Posterior vena cava (tissue), 2 donors: ENCODE results near the gene METRN. TPM values are rescaled to one million over a fixed set of nuclear protein-coding genes. Genes with fewer than 3 reads are reported as not detected.

Experiments
- DNase-seq: peaks from one replicate; pipeline ENCODE4 v3.0.0-alpha.2; 2020; ENCODE audit warnings: low spot score
- intact Hi-C, 2 donors: fragments of 100-400 bp; cut with DNase I; formaldehyde crosslinking; loops; one replicate each; pipeline versions ENCODE4 v1.14.1 to v1.14.2; 2022 to 2023
- total RNA-seq, 2 donors: library from RNA; stranded (reverse); fragmentation: NEBNext Ultra II Directional; extraction: Animal tissue kit (Norgen Biotek cat#: 25700); gene quantifications; one replicate each; pipeline ENCODE4 v1.2.1, GENCODE V29; 2021
- donor health status: DM: yes; HTN: yes; CAD: no.
- donor health status: DM: yes; HTN: yes; CAD: no.

The METRN gene
- total RNA-seq, 2 donors from 2014 or later = 21.6 to 24.9 TPM

DNA sequence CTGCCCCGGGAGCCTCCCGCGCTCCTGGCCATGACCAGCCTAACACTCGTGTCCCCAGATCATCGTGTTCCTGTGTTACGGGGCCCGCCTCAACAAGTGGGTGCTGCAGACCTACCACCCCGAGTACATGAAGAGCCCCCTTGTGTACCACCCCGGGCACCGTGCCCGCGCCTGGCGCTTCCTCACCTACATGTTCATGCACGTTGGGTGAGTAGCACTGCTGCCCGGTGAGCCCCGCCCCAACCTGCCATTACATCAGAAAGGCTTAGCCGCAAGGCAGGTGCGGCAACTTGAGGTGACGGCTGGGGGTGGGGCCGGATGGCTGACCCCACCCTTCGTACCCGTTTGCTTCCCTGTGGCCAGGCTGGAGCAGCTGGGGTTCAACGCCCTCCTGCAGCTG lies 38.0 kb upstream of the METRN start:
- intact Hi-C loops = no loop called here
- no peak for DNase-seq

DNA sequence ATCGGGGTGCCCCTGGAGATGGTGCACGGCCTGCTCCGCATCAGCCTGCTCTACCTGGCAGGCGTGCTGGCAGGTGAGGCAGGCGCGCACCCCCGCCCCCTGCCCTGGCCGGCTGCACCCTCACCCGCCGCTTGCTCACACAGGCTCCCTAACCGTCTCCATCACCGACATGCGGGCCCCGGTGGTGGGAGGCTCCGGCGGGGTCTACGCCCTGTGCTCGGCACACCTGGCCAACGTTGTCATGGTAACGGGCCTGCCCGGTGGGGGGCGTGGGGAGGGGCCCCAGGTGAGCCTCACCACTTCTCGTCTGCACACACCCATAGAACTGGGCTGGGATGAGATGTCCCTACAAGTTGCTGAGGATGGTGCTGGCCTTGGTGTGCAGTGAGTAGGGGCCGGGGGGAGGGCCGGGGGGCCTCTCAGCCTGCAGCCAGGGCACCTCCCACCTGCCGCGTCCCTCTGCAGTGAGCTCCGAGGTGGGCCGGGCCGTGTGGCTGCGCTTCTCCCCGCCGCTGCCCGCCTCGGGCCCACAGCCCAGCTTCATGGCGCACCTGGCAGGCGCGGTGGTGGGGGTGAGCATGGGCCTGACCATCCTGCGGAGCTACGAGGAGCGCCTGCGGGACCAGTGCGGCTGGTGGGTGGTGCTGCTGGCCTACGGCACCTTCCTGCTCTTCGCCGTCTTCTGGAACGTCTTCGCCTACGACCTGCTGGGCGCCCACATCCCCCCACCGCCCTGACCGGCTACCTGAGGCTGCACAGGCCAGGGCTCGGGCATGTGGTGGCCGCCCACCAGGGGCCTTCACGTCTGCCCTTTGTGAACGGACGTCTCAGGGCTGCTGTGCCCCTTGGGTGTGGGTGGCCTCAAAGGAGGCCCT lies 37.4 kb upstream of the METRN start:
- DNase-seq = no peak
- intact Hi-C loops = no loop called here

DNA sequence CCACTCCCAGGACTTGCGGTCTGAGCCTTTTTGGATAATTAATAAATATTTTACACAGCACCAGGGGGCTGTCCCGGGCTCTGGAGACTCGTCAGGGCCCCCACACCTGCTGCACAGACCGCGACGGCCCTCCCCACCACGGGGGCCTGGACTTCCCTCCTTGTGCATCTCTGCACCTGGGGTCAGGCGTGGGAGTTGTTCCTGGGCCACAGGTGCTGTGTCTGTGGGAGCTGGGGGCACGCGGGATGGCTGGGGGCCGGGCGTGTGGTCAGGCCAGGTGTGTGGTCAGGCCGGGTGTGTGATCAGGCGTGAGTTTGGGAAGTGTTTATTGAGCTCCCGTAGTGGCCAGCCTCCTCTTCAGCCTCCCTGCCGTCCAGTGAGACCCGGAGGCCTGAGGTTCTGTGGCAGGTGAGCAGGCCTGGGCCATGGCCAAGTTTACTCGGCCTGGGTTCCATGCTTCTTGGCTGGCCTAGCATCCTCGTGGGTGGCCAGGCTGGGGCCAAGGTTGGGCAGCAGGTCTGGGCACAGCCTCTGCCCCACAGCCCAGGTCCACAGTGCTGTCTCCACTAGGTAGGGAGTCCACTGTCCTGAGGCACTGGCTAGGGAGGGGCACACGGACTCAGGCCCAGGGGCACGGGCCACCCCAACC lies 36.6 kb upstream of the METRN start:
- no peak for DNase-seq
- intact Hi-C loops = no loop called here

DNA sequence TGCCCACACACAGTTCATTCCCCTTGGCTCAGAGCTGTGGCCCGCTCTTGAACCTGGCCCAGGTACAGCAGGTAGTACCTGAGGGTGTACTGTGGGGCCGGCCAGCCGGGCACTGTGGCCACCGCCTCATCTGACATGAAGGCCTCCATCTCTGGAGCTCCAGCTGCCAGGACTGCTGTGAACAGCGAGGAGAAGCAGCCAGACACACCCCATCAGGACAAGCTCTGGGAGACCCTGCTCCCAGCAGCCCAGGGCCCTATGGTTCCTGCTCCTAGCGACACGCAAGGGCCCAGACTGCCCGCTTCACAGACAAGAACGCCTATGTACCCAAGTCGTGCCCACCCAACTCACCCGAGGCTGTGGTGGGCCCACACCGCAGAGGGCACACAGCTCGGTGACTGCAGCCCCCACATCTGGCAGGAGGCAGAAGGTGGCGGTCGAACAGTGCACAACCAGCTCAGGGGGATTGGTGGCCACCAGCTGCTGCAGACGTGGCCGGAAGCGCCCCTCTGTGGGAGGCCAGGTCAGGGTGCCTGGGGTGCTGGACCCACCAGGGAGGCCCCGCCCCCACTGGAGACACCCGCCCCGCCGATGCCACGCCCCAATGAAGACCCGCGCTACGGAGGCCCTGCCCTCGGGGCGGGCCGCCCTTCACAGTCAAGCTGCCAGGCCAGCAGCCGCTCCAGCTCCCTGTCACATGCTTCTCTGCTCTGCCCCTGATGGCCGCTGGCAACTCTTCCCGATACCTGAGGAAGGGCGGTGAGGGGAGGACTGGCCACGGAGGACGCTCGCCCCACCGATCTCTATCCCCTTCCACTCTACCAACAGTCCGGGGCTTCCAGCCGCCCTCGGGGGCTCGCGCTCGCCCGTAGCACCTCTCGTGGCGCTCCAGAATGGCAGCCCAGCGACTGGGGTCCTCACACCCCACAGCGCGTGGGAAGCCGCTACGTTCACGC lies 35.8 kb upstream of the METRN start:
- intact Hi-C loops = no loop called here
- no peak for DNase-seq

DNA sequence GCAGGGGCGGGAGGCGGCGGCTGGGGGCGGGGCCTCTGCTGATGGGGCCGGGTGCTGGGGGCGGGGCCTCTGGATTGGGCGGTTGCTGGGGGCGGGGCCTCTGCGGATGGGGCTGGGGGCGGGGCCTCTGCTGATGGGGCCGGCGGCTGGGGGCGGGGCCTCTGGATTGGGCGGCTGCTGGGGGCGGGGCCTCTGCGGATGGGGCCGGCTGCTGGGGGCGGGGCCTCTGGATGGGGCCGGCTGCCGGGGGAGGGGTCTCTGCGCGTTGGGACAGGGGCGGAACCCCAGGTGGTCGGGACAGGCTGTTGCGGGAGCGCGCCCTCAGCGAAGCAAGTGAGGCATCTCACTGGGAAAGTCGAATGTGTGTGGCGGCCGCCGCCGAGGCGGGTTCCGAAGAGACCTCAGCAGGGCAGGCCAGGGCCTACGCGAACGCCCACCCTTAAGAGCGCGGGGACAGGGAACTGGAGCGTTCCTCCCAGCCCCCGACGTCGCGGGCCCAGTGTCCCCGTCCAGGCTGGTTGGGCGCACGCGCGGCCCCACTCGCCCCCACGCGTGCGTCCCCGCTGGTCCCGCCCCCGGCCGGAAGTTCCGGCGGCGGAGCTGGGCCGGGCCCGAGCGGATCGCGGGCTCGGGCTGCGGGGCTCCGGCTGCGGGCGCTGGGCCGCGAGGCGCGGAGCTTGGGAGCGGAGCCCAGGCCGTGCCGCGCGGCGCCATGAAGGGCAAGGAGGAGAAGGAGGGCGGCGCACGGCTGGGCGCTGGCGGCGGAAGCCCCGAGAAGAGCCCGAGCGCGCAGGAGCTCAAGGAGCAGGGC lies 34.9 kb upstream of the METRN start, which contains the start of gene STUB1:
Gene STUB1 (plus strand): TSS at position 597 of the 811 bp plus-strand sequence. CDS start 116 bp downstream, at position 713.
- DNase-seq = peak; percentile 96

DNA sequence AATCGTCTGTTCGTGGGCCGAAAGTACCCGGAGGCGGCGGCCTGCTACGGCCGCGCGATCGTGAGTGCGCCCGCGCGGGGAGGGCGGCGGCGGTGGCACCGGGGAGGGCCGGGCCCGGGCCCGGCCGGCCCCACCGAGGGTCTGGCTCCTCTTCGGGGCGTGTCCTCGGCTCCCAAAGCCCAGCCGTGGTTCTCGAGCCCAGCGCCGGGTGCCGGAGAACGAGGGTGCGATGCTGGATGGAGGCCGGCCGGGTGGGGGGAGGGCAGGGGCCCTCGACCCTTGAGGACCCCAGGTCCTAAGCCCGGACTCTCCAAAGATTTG lies 34.3 kb upstream of the METRN start:
- intact Hi-C loops = no loop called here
- no peak for DNase-seq

More for the DNA sequence above, 34.9 kb upstream of the METRN start, which contains the start of gene STUB1:
- intact Hi-C loops = no loop called here

DNA sequence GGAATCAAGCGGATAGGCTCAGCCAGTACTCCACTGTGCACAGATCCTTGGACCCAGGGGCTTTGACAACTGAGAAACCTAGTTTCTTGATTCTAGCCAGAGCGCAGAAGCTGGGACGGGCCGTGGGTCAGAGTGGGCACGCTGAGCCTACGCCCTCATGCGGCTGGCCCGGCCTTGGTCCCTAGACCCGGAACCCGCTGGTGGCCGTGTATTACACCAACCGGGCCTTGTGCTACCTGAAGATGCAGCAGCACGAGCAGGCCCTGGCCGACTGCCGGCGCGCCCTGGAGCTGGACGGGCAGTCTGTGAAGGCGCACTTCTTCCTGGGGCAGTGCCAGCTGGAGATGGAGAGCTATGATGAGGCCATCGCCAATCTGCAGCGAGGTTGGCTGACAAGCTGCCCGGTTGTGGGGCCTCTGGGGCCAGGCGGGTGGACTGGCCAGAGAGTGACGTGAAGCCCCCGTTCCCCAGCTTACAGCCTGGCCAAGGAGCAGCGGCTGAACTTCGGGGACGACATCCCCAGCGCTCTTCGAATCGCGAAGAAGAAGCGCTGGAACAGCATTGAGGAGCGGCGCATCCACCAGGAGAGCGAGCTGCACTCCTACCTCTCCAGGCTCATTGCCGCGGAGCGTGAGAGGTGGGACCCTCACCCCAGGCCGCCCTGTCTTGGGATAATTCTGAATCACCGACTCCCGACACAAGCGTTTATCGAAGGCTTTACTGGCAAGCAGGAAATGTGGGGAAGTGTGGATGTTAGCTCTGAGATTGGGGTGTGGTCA lies 33.8 kb upstream of the METRN start:
- no peak for DNase-seq
- intact Hi-C loops = no loop called here

DNA sequence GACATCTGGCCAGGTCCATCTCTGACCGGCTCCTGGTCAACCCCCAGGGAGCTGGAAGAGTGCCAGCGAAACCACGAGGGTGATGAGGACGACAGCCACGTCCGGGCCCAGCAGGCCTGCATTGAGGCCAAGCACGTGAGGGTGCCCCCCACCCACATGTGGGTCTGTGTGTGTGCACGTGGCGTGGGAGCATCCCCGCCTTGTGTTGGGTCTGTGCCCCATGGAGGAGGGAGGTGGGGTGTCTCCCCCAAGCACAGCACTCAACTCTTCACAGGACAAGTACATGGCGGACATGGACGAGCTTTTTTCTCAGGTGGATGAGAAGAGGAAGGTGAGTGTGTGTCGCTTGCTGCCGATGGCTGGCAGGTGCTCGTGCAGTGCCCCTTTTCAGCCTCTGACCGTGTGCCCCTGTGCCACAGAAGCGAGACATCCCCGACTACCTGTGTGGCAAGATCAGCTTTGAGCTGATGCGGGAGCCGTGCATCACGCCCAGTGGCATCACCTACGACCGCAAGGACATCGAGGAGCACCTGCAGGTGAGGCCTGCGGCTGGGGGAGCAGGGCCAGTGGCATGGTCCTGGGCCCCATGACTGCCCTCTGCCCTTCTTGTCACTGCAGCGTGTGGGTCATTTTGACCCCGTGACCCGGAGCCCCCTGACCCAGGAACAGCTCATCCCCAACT lies 33.0 kb upstream of the METRN start:
- no peak for DNase-seq
- intact Hi-C loops = no loop called here

DNA sequence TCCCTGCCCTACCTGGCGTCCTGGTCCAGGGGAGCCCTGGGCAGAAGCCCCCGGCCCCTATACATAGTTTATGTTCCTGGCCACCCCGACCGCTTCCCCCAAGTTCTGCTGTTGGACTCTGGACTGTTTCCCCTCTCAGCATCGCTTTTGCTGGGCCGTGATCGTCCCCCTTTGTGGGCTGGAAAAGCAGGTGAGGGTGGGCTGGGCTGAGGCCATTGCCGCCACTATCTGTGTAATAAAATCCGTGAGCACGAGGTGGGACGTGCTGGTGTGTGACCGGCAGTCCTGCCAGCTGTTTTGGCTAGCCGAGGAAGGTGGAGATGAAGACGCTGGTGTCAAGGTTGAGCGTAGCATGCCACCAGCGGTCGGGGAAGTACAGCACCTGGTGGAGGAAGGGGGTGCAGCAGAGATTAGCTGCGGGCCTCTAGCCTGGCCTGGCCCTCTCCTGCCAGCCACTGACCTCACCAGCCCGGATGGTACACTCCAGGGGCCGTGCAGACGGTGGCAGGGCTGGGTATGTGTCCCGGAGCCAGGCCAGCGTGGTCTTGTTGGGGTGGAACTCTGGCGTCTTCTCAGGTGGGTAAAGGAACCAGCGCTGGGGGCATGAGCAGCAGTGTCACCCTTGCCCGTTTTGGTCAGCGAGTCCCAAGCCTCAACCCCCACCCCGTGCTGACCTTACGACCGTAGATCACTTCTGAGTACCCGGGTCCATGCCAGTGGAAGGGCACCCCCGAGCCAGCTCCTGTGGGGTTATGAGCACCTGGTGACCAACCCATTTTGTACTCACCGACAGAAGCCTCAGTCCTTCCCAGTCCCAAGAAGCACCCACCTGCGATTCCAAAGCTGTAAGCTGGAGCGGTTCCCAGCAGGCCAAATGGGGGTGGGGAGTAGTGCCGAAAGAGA lies 32.2 kb upstream of the METRN start:
- DNase-seq = no peak
- intact Hi-C loops = no loop called here

DNA sequence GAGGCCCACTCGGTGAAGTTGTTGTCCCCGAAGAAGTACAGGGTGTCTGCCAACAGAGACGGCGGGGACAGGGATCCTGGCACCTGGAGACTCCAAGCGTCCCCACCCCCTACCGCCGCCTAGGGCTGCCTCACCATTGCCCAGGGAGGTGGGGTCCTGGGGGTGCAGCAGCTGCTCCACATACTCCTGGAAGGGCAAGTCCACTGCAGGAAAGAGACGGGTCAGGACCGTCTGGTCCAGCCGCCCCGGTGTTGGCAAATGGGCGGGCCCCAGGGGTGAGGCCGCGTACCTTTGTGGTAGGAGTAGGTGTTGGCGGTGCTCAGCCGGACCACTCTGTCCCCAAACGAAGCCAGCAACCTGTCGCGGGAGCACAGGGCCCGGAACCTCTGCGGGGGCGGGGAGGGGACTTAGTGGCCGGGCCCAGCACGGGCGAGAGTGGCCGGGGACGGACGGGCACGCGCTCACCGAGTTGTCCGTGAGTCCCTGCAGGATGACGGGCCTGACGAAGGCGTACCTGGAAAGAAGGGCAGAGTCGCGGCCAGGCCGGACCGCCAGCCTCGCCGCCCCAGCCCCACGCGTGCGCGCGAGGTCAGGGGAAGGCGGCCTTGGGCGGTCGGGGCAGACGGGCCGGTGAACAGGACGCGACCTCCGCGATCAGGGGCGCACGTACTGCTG lies 31.4 kb upstream of the METRN start:
- DNase-seq = no peak
- intact Hi-C loops = no loop called here

DNA sequence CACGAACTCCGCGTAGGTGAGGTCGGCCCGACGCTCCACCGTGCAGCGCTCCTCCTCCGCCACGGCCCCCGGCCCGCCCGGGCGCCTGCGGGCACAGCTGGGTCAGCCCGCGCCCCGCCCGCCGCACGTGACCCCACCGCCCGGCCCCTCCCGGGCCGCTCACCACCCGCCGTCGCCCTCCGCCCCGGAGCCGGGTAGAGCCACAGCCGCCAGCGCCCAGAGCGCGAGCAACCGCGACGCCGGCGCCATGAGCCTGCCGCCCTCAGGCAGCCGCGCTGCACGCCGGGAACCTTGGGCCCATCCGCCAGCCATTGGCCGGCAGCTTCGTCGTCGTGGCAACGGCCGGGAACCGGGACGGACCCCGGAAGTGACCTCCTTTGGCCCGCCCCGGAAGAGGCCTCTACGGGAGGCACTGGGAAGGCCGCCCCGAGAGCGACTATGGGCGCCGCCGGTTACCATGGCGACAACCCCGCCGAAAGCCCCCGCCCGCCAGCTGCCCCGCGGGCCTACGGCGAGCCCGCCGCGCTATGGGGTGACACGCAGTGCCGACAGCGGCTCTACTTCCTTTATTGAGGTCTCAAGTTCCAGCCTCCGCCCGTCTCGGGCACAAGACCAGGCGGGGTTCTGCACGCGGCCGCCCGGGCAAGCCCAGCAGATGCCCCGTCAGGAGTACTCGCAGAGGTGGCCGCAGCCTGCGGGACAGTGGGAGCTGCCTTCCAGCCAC lies 30.7 kb upstream of the METRN start, which contains the start of gene JMJD8:
Gene JMJD8 (minus strand): TSS at position 264 of the 724 bp plus-strand sequence. CDS start 15 bp downstream, at position 249.
- DNase-seq = peak; percentile 99
- intact Hi-C loops = no loop called here

DNA sequence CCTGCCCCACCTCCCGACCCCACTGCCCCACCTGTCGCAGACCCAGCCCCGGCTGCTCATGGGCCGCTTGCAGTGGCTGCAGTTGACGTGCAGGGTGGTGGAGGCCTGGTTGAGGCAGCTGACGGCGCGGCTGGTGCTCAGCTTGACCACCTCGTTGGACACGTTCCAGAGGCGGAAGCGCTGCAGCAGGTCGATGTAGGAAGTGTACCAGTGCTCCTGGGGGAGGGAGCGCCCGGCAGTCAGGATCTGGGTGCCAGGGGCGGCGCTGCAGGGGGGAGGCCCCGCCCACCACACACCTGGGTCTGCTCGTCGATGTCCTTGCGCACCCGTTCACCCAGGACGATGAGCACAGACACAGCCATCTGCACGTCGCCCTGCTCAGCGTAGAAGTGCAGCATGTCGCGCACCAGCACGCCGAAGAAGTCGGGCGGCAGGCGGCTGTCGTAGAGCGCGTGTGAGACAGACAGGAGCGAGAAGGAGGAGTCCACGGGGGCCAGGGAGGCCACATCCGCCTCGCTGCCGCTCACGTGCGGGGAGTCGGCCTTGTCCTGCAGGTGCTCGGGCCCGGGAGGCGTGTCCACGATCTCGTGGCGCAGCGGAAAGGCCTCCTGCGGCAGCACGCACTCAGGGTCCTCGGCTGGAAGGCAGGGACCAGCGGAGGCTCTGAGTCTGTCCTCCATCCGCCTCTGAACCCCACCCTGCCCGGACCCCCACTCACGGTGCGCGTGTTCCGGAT lies 29.8 kb upstream of the METRN start:
- intact Hi-C loops = no loop called here
- no peak for DNase-seq

DNA sequence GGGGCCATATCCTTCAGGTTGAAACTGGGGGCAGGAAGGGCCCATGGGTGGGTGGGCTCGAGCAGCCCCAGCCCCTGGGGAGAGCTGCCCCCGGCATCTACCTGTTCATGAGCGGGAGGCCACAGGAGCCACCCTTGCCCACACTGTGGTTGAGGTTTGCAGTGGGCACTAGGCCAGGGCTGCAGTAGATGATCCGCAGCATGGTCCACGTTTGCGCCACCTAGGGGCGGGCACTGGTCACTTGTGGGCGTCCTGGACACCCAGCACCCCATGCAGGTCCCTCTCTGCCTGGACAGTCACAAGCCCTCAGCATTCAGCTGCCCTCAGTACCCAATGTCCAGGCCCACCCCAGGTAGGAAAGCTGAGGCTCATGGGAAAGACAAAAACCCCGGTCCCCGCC lies 29.0 kb upstream of the METRN start:
- intact Hi-C loops = no loop called here
- no peak for DNase-seq

DNA sequence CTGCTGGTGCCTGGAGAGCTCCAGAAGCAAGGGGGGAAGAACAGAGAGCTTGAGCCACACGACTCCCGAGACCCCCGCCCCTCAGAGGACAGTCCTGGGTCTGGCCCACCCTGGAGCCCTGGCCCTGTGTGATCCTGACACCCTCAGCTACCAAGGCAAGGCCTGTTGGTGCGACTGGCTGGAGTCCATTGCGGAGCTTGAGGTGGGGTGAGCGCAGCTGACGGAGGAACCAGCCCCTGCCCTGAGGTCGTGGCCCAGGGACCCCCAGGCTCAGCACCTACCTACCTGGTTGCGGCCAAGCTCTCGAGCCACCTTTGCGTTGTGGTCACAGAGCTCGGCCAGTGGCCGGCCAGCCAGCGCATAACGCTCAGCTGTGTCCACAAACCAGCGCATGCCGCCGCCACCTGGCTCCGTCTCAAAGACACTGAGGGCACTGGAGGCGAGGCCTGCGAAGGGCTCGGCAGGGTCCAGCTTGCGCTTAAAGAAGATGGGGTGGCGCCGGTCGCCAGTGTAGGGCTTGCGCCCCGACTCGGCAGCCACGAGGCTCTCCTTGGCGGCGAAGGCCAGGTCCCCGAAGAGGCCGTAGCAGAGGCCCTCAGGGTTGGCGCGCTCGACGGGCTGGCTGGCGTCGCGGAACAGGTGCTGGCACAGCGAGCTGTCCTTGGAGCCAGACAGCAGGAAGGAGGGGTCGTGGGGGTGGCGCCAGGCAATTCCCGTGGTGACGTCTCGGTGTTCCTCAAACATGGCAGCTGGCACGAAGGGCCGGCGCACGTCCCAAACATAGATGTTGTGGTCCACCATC lies 28.3 kb upstream of the METRN start:
- no peak for DNase-seq
- intact Hi-C loops = no loop called here
